CD4-positive, alpha-beta memory T cell (primary cell): ENCODE measurements around the gene MCTP2. TPM values are rescaled to one million over a fixed set of nuclear protein-coding genes. Genes with fewer than 3 reads are reported as not detected.

Source experiments
- CTCF ChIA-PET: fragments of 350-600 bp; sonication (Branson Sonifier 250); formaldehyde crosslinking; loops from one replicate; lab custom pipeline; 2021; ENCODE audit warnings: inconsistent platforms; ENCODE audit not compliant: partially characterized antibody; lab: Charles Lee
- POLR2A ChIA-PET: fragments of 350-600 bp; sonication (Branson Sonifier 250); formaldehyde crosslinking; loops from one replicate; lab custom pipeline; 2021; ENCODE audit not compliant: partially characterized antibody; lab: Charles Lee
- DNase-seq, 5 donors: peaks; one replicate each; pipeline versions ENCODE4 v3.0.0 to v3.0.0-alpha.2; 2020 to 2022; ENCODE audit warnings: mixed read lengths in 1 of 5
- H3K27ac ChIP-seq: one replicate; pipeline ENCODE4 v1.7.0; 2013; ENCODE audit warnings: low read depth, low read length
- H3K27me3 ChIP-seq: 2 replicates; pipeline ENCODE4 v1.7.0; 2013; ENCODE audit warnings: mild to moderate bottlenecking, low read length, moderate library complexity; ENCODE audit not compliant: insufficient read depth
- H3K36me3 ChIP-seq: 2 replicates; pipeline ENCODE4 v1.7.0; 2013; ENCODE audit warnings: mild to moderate bottlenecking, low read length, moderate library complexity; ENCODE audit not compliant: insufficient read depth
- H3K4me1 ChIP-seq: 2 replicates; pipeline ENCODE4 v1.7.0; 2013; ENCODE audit warnings: mild to moderate bottlenecking, low read length, moderate library complexity; ENCODE audit not compliant: insufficient read depth
- H3K4me3 ChIP-seq, 2 donors: one replicate each; pipeline ENCODE4 v1.7.0; 2013; ENCODE audit warnings: low read length in 2 of 2, mild to moderate bottlenecking in 1 of 2
- H3K9me3 ChIP-seq, 2 donors: one replicate each; pipeline ENCODE4 v1.7.0; 2013; ENCODE audit warnings: low read length in 2 of 2, control low read depth in 1 of 2; ENCODE audit not compliant: control insufficient read depth in 1 of 2
- H3K27ac Mint-ChIP-seq, 7 donors: one replicate each; pipeline ENCODE4 v1.8.0; 2020 to 2021; ENCODE audit warnings: mixed read lengths in 7 of 7, mild to moderate bottlenecking in 6 of 7, inconsistent platforms in 3 of 7, moderate library complexity in 3 of 7
- H3K27me3 Mint-ChIP-seq, 2 donors: one replicate each; pipeline ENCODE4 v1.8.0; 2020 to 2021; ENCODE audit warnings: mixed read lengths in 2 of 2
- H3K36me3 Mint-ChIP-seq, 2 donors: one replicate each; pipeline ENCODE4 v1.8.0; 2020 to 2021; ENCODE audit warnings: mixed read lengths in 2 of 2, inconsistent platforms in 1 of 2, mild to moderate bottlenecking in 1 of 2
- H3K4me1 Mint-ChIP-seq, 4 donors: one replicate each; pipeline ENCODE4 v1.8.0; 2020 to 2021; ENCODE audit warnings: mixed read lengths in 4 of 4, mild to moderate bottlenecking in 1 of 4
- H3K4me3 Mint-ChIP-seq, 8 donors: one replicate each; pipeline ENCODE4 v1.8.0; 2020 to 2021; ENCODE audit warnings: mixed read lengths in 8 of 8, mild to moderate bottlenecking in 7 of 8, moderate library complexity in 6 of 8, inconsistent platforms in 3 of 8
- H3K9me3 Mint-ChIP-seq, 8 donors: one replicate each; pipeline ENCODE4 v1.8.0; 2020 to 2021; ENCODE audit warnings: mixed read lengths in 8 of 8, mild to moderate bottlenecking in 5 of 8, inconsistent platforms in 3 of 8, moderate library complexity in 1 of 8
- intact Hi-C: fragments of 100-400 bp; cut with micrococcal nuclease; formaldehyde crosslinking; loops from one replicate; pipeline ENCODE4 v1.15.1; 2023
- polyA plus RNA-seq, 2 donors: library from polyadenylated mRNA; unstranded; fragments of 300-500 nt; fragmentation: Illumina TruSeq; gene quantifications; one replicate each; pipeline ENCODE4 v1.2.3, GENCODE V29; 2021
- total RNA-seq, 2 experiments: library from RNA; stranded (reverse); gene quantifications; one replicate each; pipeline ENCODE4 v1.2.3, GENCODE V29; 2021

MCTP2 gene
- total and polyA plus RNA-seq, 4 experiments from 2014 or later: 2.0 to 19.6 (median 11.8) TPM

DNA sequence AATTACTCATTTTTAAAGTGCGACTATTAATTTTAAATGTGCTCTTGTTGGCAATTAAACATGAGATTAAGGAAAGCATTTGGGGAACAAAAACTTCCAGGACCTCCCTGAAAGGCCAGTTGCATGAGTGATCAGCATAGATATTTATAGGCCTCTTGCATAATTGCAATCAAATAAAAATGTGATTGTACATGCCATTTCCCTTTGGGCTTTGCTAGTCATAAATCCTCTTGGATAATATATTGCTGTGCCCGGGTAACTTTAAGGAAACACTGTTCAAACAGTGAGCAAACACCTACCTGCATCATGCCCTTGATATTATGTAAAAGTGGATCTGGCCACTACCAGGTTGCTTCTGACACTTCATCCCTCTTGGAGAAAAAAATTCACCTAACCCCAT is 239.1 kb downstream of the MCTP2 start:
- Mint-ChIP-seq H3K36me3 (peaks cover 29 to 42% of the 10 kb centered on the region in 2 donors), H3K4me3 (no peak overlapping the region)

DNA sequence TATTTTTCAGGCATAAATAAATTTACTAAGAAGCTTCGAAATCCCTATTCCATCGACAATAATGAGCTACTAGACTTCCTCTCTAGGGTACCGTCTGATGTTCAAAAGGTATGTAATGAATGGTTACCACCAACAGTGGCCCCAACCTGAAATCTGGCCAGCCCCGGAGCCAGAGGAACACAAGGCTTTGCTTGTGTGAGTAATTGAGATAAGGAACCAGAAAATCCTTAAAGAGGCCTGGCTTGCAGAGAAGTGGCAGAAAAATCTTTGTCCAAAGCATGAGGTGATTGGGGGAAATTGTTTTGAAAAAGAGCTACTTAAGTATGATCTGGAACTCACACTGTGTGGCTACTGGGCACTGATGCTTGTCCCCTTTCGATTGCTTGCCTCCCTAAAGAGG is 245.3 kb downstream of the MCTP2 start:
- H3K4me1 Mint-ChIP-seq: no peaks in the 10 kb centered on the region
- H3K36me3 Mint-ChIP-seq: peaks cover 68 to 78% of the 10 kb centered on the region in 2 donors
- intact Hi-C loops: no loop called here
- H3K4me3 ChIP-seq: no peak overlapping the region
- ChIA-PET POLR2A (no interaction called here), CTCF (no interaction called here)
- H3K36me3 ChIP-seq: no peaks in the 10 kb centered on the region
- no peak overlapping the region for H3K27ac ChIP-seq
- no peaks in the 10 kb centered on the region for H3K27me3 Mint-ChIP-seq
- no peak for DNase-seq
- H3K9me3 Mint-ChIP-seq: peaks cover 0 to 5% (median 0%) of the 10 kb centered on the region in 8 donors
- peak overlapping the region in 1 of 7 donors; percentile 24 for H3K27ac Mint-ChIP-seq
- no peaks in the 10 kb centered on the region for H3K9me3 ChIP-seq
- H3K4me1 ChIP-seq: no peaks in the 10 kb centered on the region
- no peaks in the 10 kb centered on the region for H3K27me3 ChIP-seq
- H3K4me3 Mint-ChIP-seq: no peak overlapping the region

More for the DNA sequence above, 239.1 kb downstream of the MCTP2 start:
- Histone ChIP-seq H3K27ac (no peak overlapping the region), H3K4me3 (no peak overlapping the region), H3K9me3 (no peaks in the 10 kb centered on the region), H3K4me1 (no peaks in the 10 kb centered on the region), H3K27me3 (no peaks in the 10 kb centered on the region), H3K36me3 (no peaks in the 10 kb centered on the region)
- no peaks in the 10 kb centered on the region for H3K27me3 Mint-ChIP-seq
- CTCF ChIA-PET: no interaction called here
- no peak overlapping the region for H3K27ac Mint-ChIP-seq
- DNase-seq: no peak
- H3K9me3 Mint-ChIP-seq: no peaks in the 10 kb centered on the region
- POLR2A ChIA-PET: no interaction called here
- no peaks in the 10 kb centered on the region for H3K4me1 Mint-ChIP-seq
- intact Hi-C loops: no loop called here

GRCh38 chr15:94477913-94478553 is 246.7 kb downstream of the MCTP2 start:
- intact Hi-C loops: no loop called here

DNA sequence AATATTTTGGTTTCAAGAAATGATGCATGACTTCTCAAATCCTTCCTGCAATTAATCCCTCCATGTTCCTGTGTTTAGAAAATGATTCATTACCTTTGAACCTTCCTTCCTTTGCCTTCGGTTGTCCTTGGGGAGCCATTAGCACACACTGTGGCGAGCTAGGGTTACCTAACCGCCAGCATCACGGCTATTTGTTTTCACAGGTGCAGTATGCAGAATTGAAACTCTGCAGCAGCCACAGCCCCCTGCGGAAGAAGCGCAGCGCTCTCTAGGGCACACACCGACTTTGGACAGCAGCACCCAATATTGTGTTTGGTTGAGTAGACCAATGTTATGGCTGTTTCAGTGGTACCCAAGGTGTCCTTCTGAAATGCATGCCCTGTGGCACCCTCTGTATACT is 247.4 kb downstream of the MCTP2 start:
- Histone ChIP-seq H3K36me3 (no peaks in the 10 kb centered on the region), H3K4me3 (no peak overlapping the region), H3K27ac (no peak overlapping the region), H3K9me3 (no peaks in the 10 kb centered on the region), H3K27me3 (no peaks in the 10 kb centered on the region), H3K4me1 (no peaks in the 10 kb centered on the region)
- DNase-seq: no peak
- Mint-ChIP-seq H3K4me1 (no peaks in the 10 kb centered on the region), H3K36me3 (peaks cover 57 to 78% of the 10 kb centered on the region in 2 donors), H3K27ac (no peak overlapping the region), H3K27me3 (no peaks in the 10 kb centered on the region), H3K9me3 (peaks cover 2 to 23% (median 6%) of the 10 kb centered on the region in 8 donors), H3K4me3 (no peak overlapping the region)
- intact Hi-C loops: no loop called here
- POLR2A ChIA-PET: no interaction called here
- CTCF ChIA-PET: no interaction called here

More at GRCh38 chr15:94477913-94478553, 246.7 kb downstream of the MCTP2 start:
- Histone ChIP-seq H3K36me3 (no peaks in the 10 kb centered on the region), H3K27me3 (no peaks in the 10 kb centered on the region), H3K4me3 (no peak overlapping the region), H3K4me1 (no peaks in the 10 kb centered on the region), H3K9me3 (no peaks in the 10 kb centered on the region), H3K27ac (no peak overlapping the region)
- Mint-ChIP-seq H3K9me3 (peaks cover 2 to 16% (median 6%) of the 10 kb centered on the region in 8 donors), H3K4me1 (no peaks in the 10 kb centered on the region), H3K36me3 (peaks cover 63 to 81% of the 10 kb centered on the region in 2 donors), H3K27me3 (no peaks in the 10 kb centered on the region), H3K27ac (no peak overlapping the region), H3K4me3 (no peak overlapping the region)
- ChIA-PET POLR2A (no interaction called here), CTCF (no interaction called here)
- DNase-seq: no peak

GRCh38 chr15:94480289-94480834 is 249.0 kb downstream of the MCTP2 start:
- H3K36me3 ChIP-seq: no peaks in the 10 kb centered on the region
- H3K4me1 ChIP-seq: no peaks in the 10 kb centered on the region
- no peaks in the 10 kb centered on the region for H3K9me3 ChIP-seq
- Mint-ChIP-seq H3K27ac (no peak overlapping the region), H3K36me3 (peaks cover 52 to 67% of the 10 kb centered on the region in 2 donors), H3K27me3 (no peaks in the 10 kb centered on the region), H3K4me1 (no peaks in the 10 kb centered on the region), H3K9me3 (peaks cover 2 to 23% (median 7%) of the 10 kb centered on the region in 8 donors), H3K4me3 (no peak overlapping the region)
- ChIA-PET CTCF (no interaction called here), POLR2A (no interaction called here)
- no peak overlapping the region for H3K4me3 ChIP-seq
- no peaks in the 10 kb centered on the region for H3K27me3 ChIP-seq
- no peak for DNase-seq
- intact Hi-C loops: no loop called here
- no peak overlapping the region for H3K27ac ChIP-seq

DNA sequence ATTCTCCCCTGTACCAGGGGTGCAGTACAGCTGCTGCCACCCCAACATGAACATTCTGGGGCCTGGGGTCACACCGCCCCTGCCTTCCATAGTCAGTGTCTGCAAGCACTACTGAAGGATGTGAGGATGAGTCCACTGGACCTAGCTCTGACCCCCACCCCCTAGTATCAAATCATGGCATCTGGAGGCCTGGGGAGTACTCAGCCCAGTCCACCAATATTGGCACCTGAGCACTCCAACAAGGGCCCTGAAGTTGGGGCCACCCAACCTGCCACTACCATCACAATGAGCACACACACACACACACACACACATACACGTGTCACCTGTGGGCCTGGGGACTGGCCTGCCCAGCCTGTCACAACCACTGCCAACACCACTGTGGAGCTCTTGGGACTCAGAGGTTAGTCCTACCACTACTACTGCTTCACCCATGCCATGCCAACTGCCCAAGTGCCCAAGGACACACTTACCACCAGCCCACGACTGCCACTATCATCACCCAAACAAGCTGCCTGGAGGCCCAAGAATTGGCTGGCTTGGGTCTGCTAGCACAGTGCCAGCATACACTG is 253.9 kb downstream of the MCTP2 start:
- no peak overlapping the region for H3K4me3 Mint-ChIP-seq
- intact Hi-C loops: no loop called here
- no peak for DNase-seq
- Histone ChIP-seq H3K9me3 (no peaks in the 10 kb centered on the region), H3K27ac (no peak overlapping the region), H3K36me3 (no peaks in the 10 kb centered on the region), H3K4me1 (no peaks in the 10 kb centered on the region), H3K4me3 (no peak overlapping the region), H3K27me3 (no peaks in the 10 kb centered on the region)
- CTCF ChIA-PET: no interaction called here
- peaks cover 2 to 36% (median 12%) of the 10 kb centered on the region in 8 donors for H3K9me3 Mint-ChIP-seq
- no peaks in the 10 kb centered on the region for H3K27me3 Mint-ChIP-seq
- POLR2A ChIA-PET: no interaction called here
- H3K27ac Mint-ChIP-seq: no peak overlapping the region
- no peaks in the 10 kb centered on the region for H3K4me1 Mint-ChIP-seq
- peaks cover 14 to 23% of the 10 kb centered on the region in 2 donors for H3K36me3 Mint-ChIP-seq

DNA sequence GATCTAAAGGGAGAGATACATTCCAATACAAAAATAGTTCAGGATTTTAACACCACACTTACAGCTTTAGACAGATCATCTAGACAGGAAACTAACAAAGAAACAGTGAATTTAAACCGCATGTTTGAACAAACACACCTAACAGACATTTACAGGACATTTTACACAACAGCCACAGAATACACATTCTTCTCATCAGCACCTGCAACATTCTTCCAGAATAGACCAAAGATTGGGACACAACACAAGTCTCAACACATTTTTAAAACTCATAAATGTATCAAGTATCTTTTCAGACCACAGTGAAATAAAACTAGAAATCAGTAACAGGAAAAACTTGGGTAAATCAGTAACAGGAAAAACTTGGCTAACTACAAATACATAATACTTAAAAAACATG is 256.3 kb downstream of the MCTP2 start:
- DNase-seq: no peak
- CTCF ChIA-PET: no interaction called here
- Mint-ChIP-seq H3K36me3 (peaks cover 0 to 3% of the 10 kb centered on the region in 2 donors), H3K27me3 (no peaks in the 10 kb centered on the region), H3K4me3 (no peak overlapping the region), H3K4me1 (no peaks in the 10 kb centered on the region), H3K9me3 (peaks cover 4 to 24% (median 8%) of the 10 kb centered on the region in 8 donors), H3K27ac (no peak overlapping the region)
- Histone ChIP-seq H3K36me3 (no peaks in the 10 kb centered on the region), H3K4me3 (no peak overlapping the region), H3K27me3 (no peaks in the 10 kb centered on the region), H3K4me1 (no peaks in the 10 kb centered on the region), H3K27ac (no peak overlapping the region), H3K9me3 (no peaks in the 10 kb centered on the region)
- POLR2A ChIA-PET: no interaction called here
- intact Hi-C loops: no loop called here
